ENCODE data around the gene FBXO42. TPM values are rescaled to one million over a fixed set of nuclear protein-coding genes. Genes with fewer than 3 reads are reported as not detected.

FBXO42 gene
- total and polyA plus RNA-seq, 2 of the 13 experiments (the other 11 are each of a cell fraction or from before 2014, with no cell fraction given) = 7.6 to 17.5 TPM

GRCh38 chr1:16366722-16367257, 14.5 kb upstream of the FBXO42 start, which contains the start of gene SZRD1 (continued):
- TF ChIP-seq HNRNPH1 (optimal IDR thresholded peaks at IDR 0.05; ENCODE audit: low read depth, low read length) (no peak), DDIT3 (CRISPR knock-in tag; IDR thresholded peaks at IDR 0.05) (no peak), BRD4 (CRISPR knock-in tag; IDR thresholded peaks at IDR 0.05) (no peak), KIAA2018 (CRISPR knock-in tag; IDR thresholded peaks at IDR 0.05; ENCODE audit: borderline replicate concordance) (no peak), FUBP1 (CRISPR knock-in tag; IDR thresholded peaks at IDR 0.05; ENCODE audit: borderline replicate concordance) (no peak), BCL3 (CRISPR knock-in tag; IDR thresholded peaks at IDR 0.05) (no peak), ZNF562 (CRISPR knock-in tag; IDR thresholded peaks at IDR 0.05; ENCODE audit: borderline replicate concordance) (no peak), ZFP36 (IDR thresholded peaks at IDR 0.05; ENCODE audit: borderline replicate concordance, low read depth, low read length, partially characterized antibody) (no peak), NR2F2 (IDR thresholded peaks at IDR 0.05; ENCODE audit: borderline replicate concordance, low read depth) (no peak), ZNF451 (CRISPR knock-in tag; IDR thresholded peaks at IDR 0.05) (no peak), GABPA (IDR thresholded peaks at IDR 0.05; ENCODE audit: low read depth, low read length) (peak; percentile 70), GABPA (CRISPR knock-in tag; IDR thresholded peaks at IDR 0.05; ENCODE audit: low read depth) (peak; percentile 96), MYPOP (CRISPR knock-in tag; IDR thresholded peaks at IDR 0.05) (no peak), ATF1 (CRISPR knock-in tag; IDR thresholded peaks at IDR 0.05) (peak; percentile 84; the same call in 1 of the 2 replicates), ZNF10 (CRISPR knock-in tag; IDR thresholded peaks at IDR 0.05; ENCODE audit: borderline replicate concordance, low read depth) (no peak)
